ENCODE measurements around the gene MAP3K10. TPM values are rescaled to one million over a fixed set of nuclear protein-coding genes. Genes with fewer than 3 reads are reported as not detected.

Gene MAP3K10
- total and polyA plus RNA-seq, 8 donors, result 5.9 to 32.8 (median 8.0) TPM

- Histone ChIP-seq H3K27me3 (no peaks in the 10 kb centered on the region), H3K4me1 (no peaks in the 10 kb centered on the region), H3K4me3 (no peak overlapping the region), H3K27ac (no peak overlapping the region), H3K9me3 (no peaks in the 10 kb centered on the region), H3K36me3 (peaks cover 0 to 53% (median 36%) of the 10 kb centered on the region in 3 donors)
- no peak for DNase-seq
- intact Hi-C loops (cut with DNase I), result no loop called here
- 92 to 93% methylated on average over 6 of the region's 6 CpGs for WGBS, 2 donors
- no peak for FAIRE-seq
- no peak for TF ChIP-seq CTCF (IDR thresholded peaks at IDR 0.05)
- no peak for ATAC-seq
Observed at GRCh38 chr19:40240332-40240731, 49.1 kb downstream of the MAP3K10 start.

- Histone ChIP-seq H3K36me3 (peaks cover 0 to 44% (median 26%) of the 10 kb centered on the region in 3 donors), H3K4me3 (no peak overlapping the region), H3K27me3 (no peaks in the 10 kb centered on the region), H3K4me1 (no peaks in the 10 kb centered on the region), H3K9me3 (no peaks in the 10 kb centered on the region), H3K27ac (no peak overlapping the region)
- no peak for FAIRE-seq
- intact Hi-C loops (cut with DNase I), result no loop called here
- TF ChIP-seq CTCF (IDR thresholded peaks at IDR 0.05), result no peak
- DNase-seq, result no peak
- ATAC-seq, result no peak
- WGBS, 2 donors, result 90 to 93% methylated on average over 12 of the region's 12 CpGs
Observed at GRCh38 chr19:40241125-40241808, 50.0 kb downstream of the MAP3K10 start.

- Histone ChIP-seq H3K36me3 (peaks cover 0 to 38% (median 20%) of the 10 kb centered on the region in 3 donors), H3K27me3 (no peaks in the 10 kb centered on the region), H3K4me1 (no peaks in the 10 kb centered on the region), H3K27ac (no peak overlapping the region), H3K9me3 (no peaks in the 10 kb centered on the region), H3K4me3 (no peak overlapping the region)
- FAIRE-seq (no peak), DNase-seq (no peak), ATAC-seq (peak in 2 of 4 donors; percentile 17 to 49)
- 73 to 78% methylated on average over 21 of the region's 21 CpGs for WGBS, 2 donors
- intact Hi-C loops (cut with DNase I), result no loop called here
- TF ChIP-seq CTCF (IDR thresholded peaks at IDR 0.05), result no peak
Observed at GRCh38 chr19:40241809-40242384, 50.7 kb downstream of the MAP3K10 start.

GRCh38 chr19:40242480-40242879 lies 51.3 kb downstream of the MAP3K10 start:
- ATAC-seq (no peak), FAIRE-seq (no peak), DNase-seq (no peak)
- no peak overlapping the region for H3K27ac ChIP-seq
- intact Hi-C loops (cut with DNase I), result no loop called here
- 87 to 88% methylated on average over 12 of the region's 12 CpGs for WGBS, 2 donors
- H3K4me1 ChIP-seq, result no peaks in the 10 kb centered on the region
- H3K27me3 ChIP-seq, result no peaks in the 10 kb centered on the region
- H3K9me3 ChIP-seq, result no peaks in the 10 kb centered on the region
- peaks cover 0 to 32% (median 20%) of the 10 kb centered on the region in 3 donors for H3K36me3 ChIP-seq
- no peak overlapping the region for H3K4me3 ChIP-seq
- no peak for TF ChIP-seq CTCF (IDR thresholded peaks at IDR 0.05)

- DNase-seq (no peak), ATAC-seq (no peak), FAIRE-seq (no peak)
- Histone ChIP-seq H3K9me3 (no peaks in the 10 kb centered on the region), H3K4me1 (no peaks in the 10 kb centered on the region), H3K27me3 (no peaks in the 10 kb centered on the region), H3K4me3 (no peak overlapping the region), H3K36me3 (peaks cover 0 to 25% (median 18%) of the 10 kb centered on the region in 3 donors), H3K27ac (no peak overlapping the region)
- 78 to 83% methylated on average over 2 of the region's 2 CpGs for WGBS, 2 donors
- intact Hi-C loops (cut with DNase I), result no loop called here
- TF ChIP-seq CTCF (IDR thresholded peaks at IDR 0.05), result no peak
Observed at GRCh38 chr19:40243181-40243580, 52.0 kb downstream of the MAP3K10 start.
